ENCODE measurements around the gene DAGLA.

Gene DAGLA

DNA sequence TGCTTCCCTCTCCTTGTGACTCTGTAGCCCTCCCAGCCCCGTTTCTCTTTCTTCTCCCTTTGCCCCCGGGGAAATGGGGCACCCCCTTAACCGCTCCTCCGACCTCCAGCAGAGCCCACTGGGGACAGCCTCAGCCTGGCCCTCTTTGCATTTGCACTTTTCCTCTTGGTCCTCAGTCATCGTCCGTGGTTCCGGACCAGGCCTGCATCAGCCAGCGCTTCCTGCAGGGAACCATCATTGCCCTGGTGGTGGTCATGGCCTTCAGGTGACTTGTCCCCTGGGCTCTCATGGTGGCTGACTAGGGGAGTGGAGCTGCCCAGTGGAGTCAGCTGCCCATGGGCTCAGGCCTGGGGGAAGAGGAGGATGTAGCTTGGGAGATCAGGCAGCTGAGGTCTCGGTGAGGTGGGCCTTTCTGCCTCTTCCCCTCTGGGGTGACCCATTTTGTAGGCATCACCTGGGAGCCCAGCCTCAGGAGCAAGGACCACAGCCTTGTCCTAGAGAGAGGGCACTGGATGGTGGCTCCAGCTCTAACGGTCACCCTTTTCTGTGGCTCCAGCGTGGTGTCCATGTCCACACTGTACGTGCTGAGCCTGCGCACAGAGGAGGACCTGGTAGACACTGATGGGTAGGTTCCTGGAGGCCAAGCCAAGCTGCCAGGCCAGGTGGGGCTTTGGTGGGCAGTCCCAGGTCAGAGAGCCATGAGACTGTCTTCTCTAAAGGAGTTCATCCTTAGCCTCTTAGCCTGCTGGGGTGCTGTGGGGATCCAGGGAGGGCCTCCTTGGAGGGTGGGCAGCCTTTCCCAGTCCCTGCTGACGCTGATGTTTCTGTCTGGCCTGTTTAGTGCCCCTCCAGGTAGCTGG lies 99.7 kb downstream of the DAGLA start:
- Histone ChIP-seq H3K36me3 (peaks cover 5% of the 10 kb centered on the region; the same call in 1 of the 2 replicates), H3K4me3 (ENCODE audit: low read depth, low read length) (no peak overlapping the region), H3K27me3 (ENCODE audit: insufficient read depth, low read depth, severe bottlenecking) (no peaks in the 10 kb centered on the region), H3K9me3 (ENCODE audit: severe bottlenecking) (no peaks in the 10 kb centered on the region), H3K27ac (no peak overlapping the region; the same call in 1 of the 2 replicates)
- TF ChIP-seq, protein P1, sequence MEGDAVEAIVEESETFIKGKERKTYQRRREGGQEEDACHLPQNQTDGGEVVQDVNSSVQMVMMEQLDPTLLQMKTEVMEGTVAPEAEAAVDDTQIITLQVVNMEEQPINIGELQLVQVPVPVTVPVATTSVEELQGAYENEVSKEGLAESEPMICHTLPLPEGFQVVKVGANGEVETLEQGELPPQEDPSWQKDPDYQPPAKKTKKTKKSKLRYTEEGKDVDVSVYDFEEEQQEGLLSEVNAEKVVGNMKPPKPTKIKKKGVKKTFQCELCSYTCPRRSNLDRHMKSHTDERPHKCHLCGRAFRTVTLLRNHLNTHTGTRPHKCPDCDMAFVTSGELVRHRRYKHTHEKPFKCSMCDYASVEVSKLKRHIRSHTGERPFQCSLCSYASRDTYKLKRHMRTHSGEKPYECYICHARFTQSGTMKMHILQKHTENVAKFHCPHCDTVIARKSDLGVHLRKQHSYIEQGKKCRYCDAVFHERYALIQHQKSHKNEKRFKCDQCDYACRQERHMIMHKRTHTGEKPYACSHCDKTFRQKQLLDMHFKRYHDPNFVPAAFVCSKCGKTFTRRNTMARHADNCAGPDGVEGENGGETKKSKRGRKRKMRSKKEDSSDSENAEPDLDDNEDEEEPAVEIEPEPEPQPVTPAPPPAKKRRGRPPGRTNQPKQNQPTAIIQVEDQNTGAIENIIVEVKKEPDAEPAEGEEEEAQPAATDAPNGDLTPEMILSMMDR (IDR thresholded peaks at IDR 0.05; ENCODE audit: low read depth, low read length) = no peak
- no peak for DNase-seq

DNA sequence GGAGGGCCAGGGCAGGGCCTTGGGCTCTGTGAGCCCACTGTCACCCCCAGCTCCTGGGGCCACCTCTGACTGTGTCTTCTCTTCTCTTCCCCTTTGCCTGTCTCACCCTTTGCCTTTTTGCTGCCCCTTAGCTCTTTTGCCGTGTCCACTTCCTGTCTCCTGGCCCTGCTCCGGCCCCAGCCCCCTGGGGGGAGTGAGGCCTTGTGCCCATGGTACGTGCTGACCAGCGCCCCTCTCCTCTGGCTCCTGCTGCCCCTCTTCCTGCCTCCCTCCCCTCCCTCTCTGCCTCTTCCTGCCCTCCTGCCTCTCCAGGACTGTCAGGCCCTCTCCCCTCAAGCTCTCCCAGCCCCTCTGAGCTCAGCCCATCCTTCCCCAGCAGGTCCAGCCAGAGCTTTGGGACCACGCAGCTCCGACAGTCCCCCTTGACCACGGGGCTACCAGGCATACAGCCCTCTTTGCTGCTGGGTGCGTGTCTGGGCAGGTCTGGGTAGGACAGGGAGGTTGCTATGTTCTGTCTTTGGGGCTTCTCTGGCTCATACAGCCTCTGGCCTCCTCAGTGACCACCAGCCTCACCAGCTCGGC lies 100.5 kb downstream of the DAGLA start:
- no peak for DNase-seq
- H3K4me3 ChIP-seq (ENCODE audit: low read depth, low read length) = no peak overlapping the region
- H3K9me3 ChIP-seq (ENCODE audit: severe bottlenecking) = no peaks in the 10 kb centered on the region
- H3K36me3 ChIP-seq = peaks cover 8% of the 10 kb centered on the region; the same call in 1 of the 2 replicates
- H3K27me3 ChIP-seq (ENCODE audit: insufficient read depth, low read depth, severe bottlenecking) = no peaks in the 10 kb centered on the region
- TF ChIP-seq, protein P1 (IDR thresholded peaks at IDR 0.05; ENCODE audit: low read depth, low read length) = no peak
- H3K27ac ChIP-seq = peak overlapping the region; percentile 57; the same call in 1 of the 2 replicates

DNA sequence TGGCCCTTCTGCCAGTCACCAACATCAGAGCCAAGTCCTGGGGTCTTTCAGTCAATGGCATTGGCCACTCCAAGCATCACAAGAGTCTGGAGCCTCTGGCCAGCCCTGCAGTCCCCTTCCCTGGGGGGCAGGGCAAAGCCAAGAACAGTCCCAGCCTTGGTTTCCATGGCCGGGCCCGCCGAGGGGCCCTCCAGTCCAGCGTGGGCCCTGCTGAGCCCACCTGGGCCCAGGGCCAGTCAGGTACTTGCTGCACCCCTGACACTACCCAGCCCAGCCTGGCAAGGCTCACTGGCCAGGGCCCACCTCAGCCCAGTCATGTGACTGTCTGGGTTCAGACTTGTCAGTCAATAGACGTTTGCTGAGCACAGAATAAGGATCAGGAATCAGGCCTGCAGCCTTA lies 101.4 kb downstream of the DAGLA start:
- no peak overlapping the region for H3K4me3 ChIP-seq (ENCODE audit: low read depth, low read length)
- DNase-seq = no peak
- H3K9me3 ChIP-seq (ENCODE audit: severe bottlenecking) = no peaks in the 10 kb centered on the region
- H3K27me3 ChIP-seq (ENCODE audit: insufficient read depth, low read depth, severe bottlenecking) = no peaks in the 10 kb centered on the region
- TF ChIP-seq, protein P1 (IDR thresholded peaks at IDR 0.05; ENCODE audit: low read depth, low read length) = no peak
- H3K36me3 ChIP-seq = peaks cover 17% of the 10 kb centered on the region
- H3K27ac ChIP-seq = peak overlapping the region; percentile 57

DNA sequence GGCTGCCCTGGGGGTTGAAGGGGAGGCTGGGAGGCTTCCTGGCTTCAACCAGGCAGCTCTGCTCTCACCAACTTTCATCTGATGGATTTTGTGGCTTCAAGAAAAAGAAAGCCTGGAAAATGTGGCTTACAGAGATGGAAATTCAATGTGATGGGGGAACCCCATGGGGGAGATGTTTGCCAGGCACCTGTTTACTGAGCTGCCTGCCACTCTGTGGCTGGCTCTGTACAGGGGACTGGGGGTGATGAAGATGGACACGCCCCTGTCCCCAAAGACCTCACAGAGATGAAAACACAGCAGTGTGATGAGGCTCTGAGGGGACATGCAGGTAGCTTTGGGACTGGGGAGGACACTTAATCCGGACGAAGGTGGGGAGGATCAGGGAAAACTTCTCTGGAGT lies 102.1 kb downstream of the DAGLA start:
- TF ChIP-seq, protein P1 (IDR thresholded peaks at IDR 0.05; ENCODE audit: low read depth, low read length) = no peak
- H3K9me3 ChIP-seq (ENCODE audit: severe bottlenecking) = no peaks in the 10 kb centered on the region
- no peak overlapping the region for H3K4me3 ChIP-seq (ENCODE audit: low read depth, low read length)
- no peak overlapping the region for H3K27ac ChIP-seq
- no peaks in the 10 kb centered on the region for H3K27me3 ChIP-seq (ENCODE audit: insufficient read depth, low read depth, severe bottlenecking)
- peaks cover 24% of the 10 kb centered on the region for H3K36me3 ChIP-seq
- DNase-seq = no peak

DNA sequence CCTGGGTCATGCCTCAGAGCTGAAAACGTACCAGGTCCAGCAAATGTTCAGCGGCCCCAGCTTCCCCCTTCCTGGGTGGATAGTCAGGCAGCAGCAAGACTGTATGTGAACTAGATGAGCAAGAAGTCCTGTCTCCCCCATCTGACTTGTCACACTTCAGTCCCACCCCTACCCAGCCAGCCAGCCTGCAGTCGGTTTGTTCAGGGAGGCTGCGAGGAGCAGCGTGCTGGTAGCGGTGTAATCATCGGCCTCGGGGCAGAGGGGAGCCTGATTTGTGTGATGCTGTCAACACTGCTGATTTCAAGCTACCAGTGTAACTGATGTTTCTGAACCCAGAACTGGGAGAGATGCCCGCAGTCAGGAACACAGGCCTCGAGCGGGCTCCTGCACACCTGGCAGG lies 102.7 kb downstream of the DAGLA start:
- TF ChIP-seq, protein P1 (IDR thresholded peaks at IDR 0.05; ENCODE audit: low read depth, low read length) = no peak
- peaks cover 29% of the 10 kb centered on the region for H3K36me3 ChIP-seq

More for the DNA sequence above, 102.7 kb downstream of the DAGLA start:
- Histone ChIP-seq H3K4me3 (ENCODE audit: low read depth, low read length) (no peak overlapping the region), H3K27me3 (ENCODE audit: insufficient read depth, low read depth, severe bottlenecking) (no peaks in the 10 kb centered on the region), H3K9me3 (ENCODE audit: severe bottlenecking) (no peaks in the 10 kb centered on the region), H3K27ac (no peak overlapping the region)
- no peak for DNase-seq

Measured in WERI-Rb-1 (cell line).